WERI-Rb-1 (cell line): Measurements from ENCODE around the gene MS4A1.
"Not testable (repeated sequence)": the region's sequence is repeated elsewhere in the genome, so short reads cannot be mapped to it uniquely, and the experiment has no call there.

Source experiments
- DNase-seq: peaks from one replicate; pipeline ENCODE4 v3.0.0-alpha.2; 2020
- H3K27ac ChIP-seq: fragments of 250-450 bp; sonication (Bioruptor Pico); 2 replicates; pipeline ENCODE4 v1.5.1; 2020; ENCODE audit warnings: mild to moderate bottlenecking, moderate library complexity
- H3K27me3 ChIP-seq: fragments of 250-450 bp; sonication (Bioruptor Pico); 2 replicates; pipeline ENCODE4 v1.5.1; 2021; ENCODE audit warnings: mild to moderate bottlenecking, low read depth, moderate library complexity; ENCODE audit not compliant: insufficient read depth, severe bottlenecking
- H3K36me3 ChIP-seq: fragments of 250-450 bp; sonication (Bioruptor Pico); 2 replicates; pipeline ENCODE4 v1.5.1; 2020; ENCODE audit warnings: mild to moderate bottlenecking, moderate library complexity
- H3K4me3 ChIP-seq: 2 replicates; pipeline ENCODE4 v1.5.1; 2011; ENCODE audit warnings: low read depth, mild to moderate bottlenecking, control low read depth, low read length
- H3K9me3 ChIP-seq: fragments of 250-450 bp; sonication (Bioruptor Pico); 2 replicates; pipeline ENCODE4 v1.5.1; 2021; ENCODE audit warnings: mild to moderate bottlenecking, moderate library complexity; ENCODE audit not compliant: severe bottlenecking
- CTCF ChIP-seq: IDR thresholded peaks from 2 replicates; pipeline ENCODE4 v1.5.1; 2011; ENCODE audit warnings: low read depth, mild to moderate bottlenecking, control low read depth, inconsistent platforms, low read length

Gene MS4A1

GRCh38 chr11:60502221-60502775 lies 46.7 kb downstream of the MS4A1 start:
- TF ChIP-seq CTCF = no peak
- H3K9me3 ChIP-seq = peaks cover 2% of the 10 kb centered on the region
- H3K27me3 ChIP-seq = no peaks in the 10 kb centered on the region
- no peak for DNase-seq
- H3K4me3 ChIP-seq = no peak overlapping the region
- H3K36me3 ChIP-seq = no peaks in the 10 kb centered on the region
- H3K27ac ChIP-seq = no peak overlapping the region

DNA sequence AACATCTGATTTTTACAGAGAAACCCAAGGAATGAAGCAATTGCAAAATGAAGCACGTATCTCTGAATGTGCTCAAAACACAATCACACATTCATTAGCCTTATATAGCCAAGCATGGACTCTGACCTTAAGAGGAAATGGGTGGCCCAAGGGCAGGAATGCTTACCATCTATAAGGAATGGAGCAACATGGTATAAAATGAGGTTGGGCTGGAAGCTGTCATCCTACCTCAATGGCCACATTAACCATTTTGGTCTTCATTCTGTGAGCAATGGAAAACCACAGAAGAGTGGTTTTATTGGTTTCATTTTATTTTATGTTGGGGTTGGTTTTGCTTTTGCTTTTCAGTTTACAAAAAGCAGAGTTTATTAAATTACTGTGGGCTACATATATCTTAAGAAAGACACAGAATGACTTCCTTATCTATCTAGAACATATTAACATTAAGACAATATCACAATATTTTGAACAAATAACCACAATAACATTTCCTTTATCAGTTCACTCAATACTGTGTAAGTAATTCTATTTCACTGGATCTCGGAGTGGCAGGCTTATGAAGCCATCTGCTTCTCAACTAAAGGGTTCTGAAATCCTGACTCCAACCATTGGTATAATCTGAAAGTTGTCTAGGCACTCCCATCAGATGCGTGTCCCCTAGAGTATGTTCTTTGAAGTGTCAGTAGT lies 48.7 kb downstream of the MS4A1 start:
- Histone ChIP-seq H3K27me3 (no peaks in the 10 kb centered on the region), H3K9me3 (peaks cover 2% of the 10 kb centered on the region), H3K27ac (no peak overlapping the region), H3K4me3 (no peak overlapping the region), H3K36me3 (no peaks in the 10 kb centered on the region)
- no peak for DNase-seq
- TF ChIP-seq CTCF = no peak

DNA sequence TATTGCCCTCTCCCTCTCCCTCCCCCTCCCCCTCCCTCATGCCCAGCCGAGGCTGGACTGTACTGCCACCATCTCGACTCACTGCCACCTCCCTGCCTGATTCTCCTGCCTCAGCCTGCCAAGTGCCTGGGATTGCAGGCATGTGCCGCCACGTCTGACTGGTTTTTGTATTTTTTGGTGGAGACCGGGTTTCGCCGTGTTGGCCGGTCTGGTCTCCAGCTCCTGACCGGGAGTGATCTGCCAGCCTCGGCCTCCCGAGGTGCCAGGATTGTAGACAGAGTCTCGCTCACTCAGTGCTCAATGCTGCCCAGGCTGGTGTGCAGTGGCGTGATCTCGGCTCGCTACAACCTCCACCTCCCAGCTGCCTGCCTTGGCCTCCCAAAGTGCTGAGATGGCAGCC lies 54.0 kb downstream of the MS4A1 start:
- H3K27me3 ChIP-seq, H3K27ac ChIP-seq, H3K9me3 ChIP-seq, H3K36me3 ChIP-seq, DNase-seq, H3K4me3 ChIP-seq: not testable (repeated sequence)

- not testable (repeated sequence) for H3K36me3 ChIP-seq, DNase-seq, H3K27me3 ChIP-seq, H3K4me3 ChIP-seq, H3K27ac ChIP-seq, H3K9me3 ChIP-seq
Measured at GRCh38 chr11:60510209-60510608, 54.6 kb downstream of the MS4A1 start.

GRCh38 chr11:60511393-60511792 lies 55.7 kb downstream of the MS4A1 start:
- no peak for DNase-seq
- Histone ChIP-seq H3K4me3 (no peak overlapping the region), H3K36me3 (no peaks in the 10 kb centered on the region), H3K27ac (no peak overlapping the region), H3K27me3 (no peaks in the 10 kb centered on the region), H3K9me3 (no peaks in the 10 kb centered on the region)
- no peak for TF ChIP-seq CTCF

- H3K27ac ChIP-seq = no peak overlapping the region
- H3K27me3 ChIP-seq = no peaks in the 10 kb centered on the region
- H3K36me3 ChIP-seq = no peaks in the 10 kb centered on the region
- H3K9me3 ChIP-seq = no peaks in the 10 kb centered on the region
- TF ChIP-seq CTCF = no peak
- no peak for DNase-seq
- H3K4me3 ChIP-seq = no peak overlapping the region
Measured at GRCh38 chr11:60512651-60513225, 57.1 kb downstream of the MS4A1 start.
